ENCODE measurements around the gene PRAMEF18. TPM values are rescaled to one million over a fixed set of nuclear protein-coding genes. Genes with fewer than 3 reads are reported as not detected.
"Not testable (repeated sequence)": the region's sequence is repeated elsewhere in the genome, so short reads cannot be mapped to it uniquely, and the experiment has no call there.

Gene PRAMEF18
- total RNA-seq, 1 donor from 2014 or later: not detected

DNA sequence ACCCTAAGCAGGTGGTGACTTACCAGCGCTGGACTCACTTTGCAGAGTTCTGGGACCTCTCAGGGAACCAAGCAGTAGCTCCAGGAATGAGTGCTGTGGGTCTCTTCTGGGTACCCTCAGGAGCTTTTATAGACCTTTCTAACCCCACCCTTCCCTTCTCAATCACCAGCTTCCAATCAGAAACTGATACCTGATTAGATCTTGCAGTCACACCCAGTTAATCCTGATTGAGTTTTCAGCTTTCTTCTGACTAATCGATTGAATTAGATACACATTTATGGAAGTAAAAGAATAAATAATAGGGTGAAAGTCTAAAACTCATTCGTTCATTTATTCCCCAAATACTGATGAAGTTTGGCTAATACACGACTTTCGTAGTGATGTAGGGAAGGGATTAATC lies 24.6 kb downstream of the PRAMEF18 start, which contains the start of gene PRAMEF13:
TSS of gene PRAMEF13 (minus strand) at position 101 of the 400 bp plus-strand sequence. CDS start 1,820 bp downstream, outside the sequence.
- DNase-seq (ENCODE audit: low spot score): not testable (repeated sequence)

Other genes with a start within 250 kb of the PRAMEF18 start
- gene PRAMEF27, start 169.6 kb downstream of the PRAMEF18 start, total RNA-seq: not detected
- not detected for gene HNRNPCL3, start 165.4 kb downstream of the PRAMEF18 start, total RNA-seq
- gene PRAMEF25, start 155.4 kb downstream of the PRAMEF18 start, total RNA-seq: not detected
- gene HNRNPCL2, start 109.3 kb downstream of the PRAMEF18 start, total RNA-seq: not detected
- not detected for gene PRAMEF26, start 70.1 kb downstream of the PRAMEF18 start, total RNA-seq
- not detected for gene HNRNPCL4, start 60.5 kb downstream of the PRAMEF18 start, total RNA-seq
- not detected for gene PRAMEF9, start 54.3 kb downstream of the PRAMEF18 start, total RNA-seq
- gene PRAMEF13, start 24.7 kb downstream of the PRAMEF18 start, total RNA-seq: not detected
- gene PRAMEF5, start 28.0 kb upstream of the PRAMEF18 start, total RNA-seq: not detected
- gene PRAMEF8, start 59.0 kb upstream of the PRAMEF18 start, total RNA-seq: not detected
- not detected for gene PRAMEF33, start 77.4 kb upstream of the PRAMEF18 start, total RNA-seq
- not detected for gene PRAMEF15, start 89.4 kb upstream of the PRAMEF18 start, total RNA-seq
- not detected for gene PRAMEF14, start 121.0 kb upstream of the PRAMEF18 start, total RNA-seq
- not detected for gene PRAMEF19, start 145.8 kb upstream of the PRAMEF18 start, total RNA-seq
- gene PRAMEF17, start 163.5 kb upstream of the PRAMEF18 start, total RNA-seq: not detected
- not detected for gene PRAMEF20, start 184.3 kb upstream of the PRAMEF18 start, total RNA-seq

Measured in ureter (tissue), 1 donor.